Measurements from ENCODE around the gene THPO.

Gene THPO

GRCh38 chr3:184354754-184355153 is 23.3 kb downstream of the THPO start:
- H3K4me3 ChIP-seq (ENCODE audit: low read depth, low read length), result no peak overlapping the region
- DNase-seq (ENCODE audit: low read depth), result no peak
- no peak for TF ChIP-seq CTCF (IDR thresholded peaks at IDR 0.05; ENCODE audit: insufficient read depth, low read depth, low read length, missing control alignments)

GRCh38 chr3:184354121-184354728 is 23.8 kb downstream of the THPO start:
- DNase-seq (ENCODE audit: low read depth), result peak; percentile 51
- no peak overlapping the region for H3K4me3 ChIP-seq (ENCODE audit: low read depth, low read length)
- TF ChIP-seq CTCF (IDR thresholded peaks at IDR 0.05; ENCODE audit: insufficient read depth, low read depth, low read length, missing control alignments), result peak; percentile 78

GRCh38 chr3:184353546-184353941 is 24.5 kb downstream of the THPO start:
- TF ChIP-seq CTCF (IDR thresholded peaks at IDR 0.05; ENCODE audit: insufficient read depth, low read depth, low read length, missing control alignments), result no peak
- DNase-seq (ENCODE audit: low read depth), result no peak
- H3K4me3 ChIP-seq (ENCODE audit: low read depth, low read length), result no peak overlapping the region

- no peak for DNase-seq (ENCODE audit: low read depth)
These were observed 25.0 kb downstream of the THPO start for GRCh38 chr3:184352897-184353545.

GRCh38 chr3:184352149-184352785 is 25.7 kb downstream of the THPO start:
- DNase-seq (ENCODE audit: low read depth), result no peak
- TF ChIP-seq CTCF (IDR thresholded peaks at IDR 0.05; ENCODE audit: insufficient read depth, low read depth, low read length, missing control alignments), result no peak
- no peak overlapping the region for H3K4me3 ChIP-seq (ENCODE audit: low read depth, low read length)

More at GRCh38 chr3:184352897-184353545, 25.0 kb downstream of the THPO start:
- H3K4me3 ChIP-seq (ENCODE audit: low read depth, low read length), result no peak overlapping the region
- TF ChIP-seq CTCF (IDR thresholded peaks at IDR 0.05; ENCODE audit: insufficient read depth, low read depth, low read length, missing control alignments), result no peak

- TF ChIP-seq CTCF (IDR thresholded peaks at IDR 0.05; ENCODE audit: insufficient read depth, low read depth, low read length, missing control alignments), result no peak
- H3K4me3 ChIP-seq (ENCODE audit: low read depth, low read length), result no peak overlapping the region
- DNase-seq (ENCODE audit: low read depth), result no peak
These were observed 26.4 kb downstream of the THPO start for GRCh38 chr3:184351511-184352148.
